ENCODE measurements around the gene CACNA2D1.

The CACNA2D1 gene

GRCh38 chr7:82230811-82231581 is 212.6 kb downstream of the CACNA2D1 start:
- FAIRE-seq, result no peak
- no peak for DNase-seq (ENCODE audit: low spot score)

- FAIRE-seq, result no peak
- DNase-seq (ENCODE audit: low spot score), result no peak
Measured at GRCh38 chr7:82229164-82229563, 214.4 kb downstream of the CACNA2D1 start.

- FAIRE-seq (no peak), DNase-seq (ENCODE audit: low spot score) (no peak)
Measured at GRCh38 chr7:82226191-82226590, 217.4 kb downstream of the CACNA2D1 start.

GRCh38 chr7:82224529-82224928 is 219.0 kb downstream of the CACNA2D1 start:
- no peak for FAIRE-seq

GRCh38 chr7:82223580-82223979 is 220.0 kb downstream of the CACNA2D1 start:
- no peak for FAIRE-seq
- DNase-seq (ENCODE audit: low spot score), result no peak

More at GRCh38 chr7:82224529-82224928, 219.0 kb downstream of the CACNA2D1 start:
- no peak for DNase-seq (ENCODE audit: low spot score)

GRCh38 chr7:82221152-82221674 is 222.4 kb downstream of the CACNA2D1 start:
- FAIRE-seq (no peak), DNase-seq (ENCODE audit: low spot score) (no peak)

- FAIRE-seq (no peak), DNase-seq (ENCODE audit: low spot score) (no peak)
Measured at GRCh38 chr7:82212466-82212865, 231.1 kb downstream of the CACNA2D1 start.

GRCh38 chr7:82211333-82211732 is 232.2 kb downstream of the CACNA2D1 start:
- no peak for FAIRE-seq

GRCh38 chr7:82210416-82211184 is 233.0 kb downstream of the CACNA2D1 start:
- no peak for DNase-seq (ENCODE audit: low spot score)
- no peak for FAIRE-seq

More at GRCh38 chr7:82211333-82211732, 232.2 kb downstream of the CACNA2D1 start:
- no peak for DNase-seq (ENCODE audit: low spot score)

- FAIRE-seq, result no peak
- no peak for DNase-seq (ENCODE audit: low spot score)
Measured at GRCh38 chr7:82209179-82209747, 234.3 kb downstream of the CACNA2D1 start.

- DNase-seq (ENCODE audit: low spot score) (peak; percentile 91), FAIRE-seq (peak; percentile 85)
Measured at GRCh38 chr7:82204694-82205093, 238.9 kb downstream of the CACNA2D1 start.

- DNase-seq (ENCODE audit: low spot score), result no peak
- no peak for FAIRE-seq
Measured at GRCh38 chr7:82202965-82203364, 240.6 kb downstream of the CACNA2D1 start.

GRCh38 chr7:82202107-82202506 is 241.5 kb downstream of the CACNA2D1 start:
- no peak for FAIRE-seq
- no peak for DNase-seq (ENCODE audit: low spot score)

GRCh38 chr7:82200601-82201000 is 243.0 kb downstream of the CACNA2D1 start:
- no peak for DNase-seq (ENCODE audit: low spot score)

GRCh38 chr7:82194016-82194643 is 249.4 kb downstream of the CACNA2D1 start:
- peak; percentile 21 for FAIRE-seq
- DNase-seq (ENCODE audit: low spot score), result no peak

More at GRCh38 chr7:82200601-82201000, 243.0 kb downstream of the CACNA2D1 start:
- no peak for FAIRE-seq

- no peak for DNase-seq (ENCODE audit: low spot score)
- FAIRE-seq, result no peak
Measured at GRCh38 chr7:82188636-82189035, 254.9 kb downstream of the CACNA2D1 start.

- DNase-seq (ENCODE audit: low spot score), result no peak
- no peak for FAIRE-seq
Measured at GRCh38 chr7:82185443-82185842, 258.1 kb downstream of the CACNA2D1 start.

GRCh38 chr7:82183634-82184033 is 259.9 kb downstream of the CACNA2D1 start:
- peak; percentile 71 for DNase-seq (ENCODE audit: low spot score)
- no peak for FAIRE-seq

- FAIRE-seq, result no peak
- no peak for DNase-seq (ENCODE audit: low spot score)
Measured at GRCh38 chr7:82179311-82179710, 264.3 kb downstream of the CACNA2D1 start.

- DNase-seq (ENCODE audit: low spot score) (no peak), FAIRE-seq (no peak)
Measured at GRCh38 chr7:82175319-82175718, 268.3 kb downstream of the CACNA2D1 start.

- no peak for FAIRE-seq
- DNase-seq (ENCODE audit: low spot score), result no peak
Measured at GRCh38 chr7:82173400-82174021, 270.1 kb downstream of the CACNA2D1 start.

Measured in RCC 7860 (cell line).